Subcutaneous abdominal adipose tissue (tissue), 5 donors: Measurements from ENCODE around the gene SAA1.
"Not testable (repeated sequence)": the region's sequence is repeated elsewhere in the genome, so short reads cannot be mapped to it uniquely, and the experiment has no call there.

Source experiments
- H3K27ac ChIP-seq: one replicate; pipeline ENCODE4 v1.7.0; 2013; ENCODE audit warnings: low read depth, mild to moderate bottlenecking, inconsistent platforms, low read length, moderate library complexity
- H3K27me3 ChIP-seq, 5 donors: one replicate each; pipeline ENCODE4 v1.7.0; 2013; ENCODE audit warnings: low read length in 5 of 5, inconsistent platforms in 1 of 5; ENCODE audit not compliant: control insufficient read depth in 5 of 5, insufficient read depth in 4 of 5
- H3K36me3 ChIP-seq, 5 donors: one replicate each; pipeline ENCODE4 v1.7.0; 2013; ENCODE audit warnings: low read length in 5 of 5; ENCODE audit not compliant: control insufficient read depth in 5 of 5, insufficient read depth in 5 of 5
- H3K4me1 ChIP-seq, 5 donors: one replicate each; pipeline ENCODE4 v1.7.0; 2013; ENCODE audit warnings: low read length in 5 of 5, mild to moderate bottlenecking in 3 of 5, moderate library complexity in 1 of 5; ENCODE audit not compliant: control insufficient read depth in 5 of 5, insufficient read depth in 5 of 5
- H3K4me3 ChIP-seq, 5 donors: one replicate each; pipeline ENCODE4 v1.7.0; 2013; ENCODE audit warnings: low read length in 5 of 5, low read depth in 1 of 5
- H3K9ac ChIP-seq, 5 donors: one replicate each; pipeline ENCODE4 v1.7.0; 2013; ENCODE audit warnings: low read length in 5 of 5, mild to moderate bottlenecking in 4 of 5, moderate library complexity in 3 of 5
- H3K9me3 ChIP-seq, 5 donors: one replicate each; pipeline ENCODE4 v1.7.0; 2013; ENCODE audit warnings: low read length in 5 of 5; ENCODE audit not compliant: control insufficient read depth in 5 of 5
- donor health status: healthy.
- donor health status: healthy.
- donor health status: healthy.
- donor health status: healthy.
- donor health status: healthy.

Gene SAA1

GRCh38 chr11:18236664-18237356, 29.3 kb upstream of the SAA1 start, which contains the start of gene SAA4:
TSS of gene SAA4 (minus strand) at chr11:18236802. CDS start at chr11:18235926, 876 bp downstream.
- Histone ChIP-seq H3K9ac (no peak within 1 kb of the TSS), H3K4me1 (no peaks in the 10 kb centered on the region), H3K27ac (no peak within 1 kb of the TSS), H3K27me3 (no peaks in the 10 kb centered on the region), H3K4me3 (no peak within 1 kb of the TSS), H3K9me3 (no peaks in the 10 kb centered on the region), H3K36me3 (no peaks in the 10 kb centered on the region)

- Histone ChIP-seq H3K4me3 (no peak overlapping the region), H3K27ac (no peak overlapping the region), H3K4me1 (no peaks in the 10 kb centered on the region), H3K9ac (no peak overlapping the region), H3K36me3 (no peaks in the 10 kb centered on the region), H3K9me3 (peaks cover 0 to 3% (median 0%) of the 10 kb centered on the region in 5 donors), H3K27me3 (no peaks in the 10 kb centered on the region)
These were observed 26.4 kb upstream of the SAA1 start for GRCh38 chr11:18239655-18240054.

DNA sequence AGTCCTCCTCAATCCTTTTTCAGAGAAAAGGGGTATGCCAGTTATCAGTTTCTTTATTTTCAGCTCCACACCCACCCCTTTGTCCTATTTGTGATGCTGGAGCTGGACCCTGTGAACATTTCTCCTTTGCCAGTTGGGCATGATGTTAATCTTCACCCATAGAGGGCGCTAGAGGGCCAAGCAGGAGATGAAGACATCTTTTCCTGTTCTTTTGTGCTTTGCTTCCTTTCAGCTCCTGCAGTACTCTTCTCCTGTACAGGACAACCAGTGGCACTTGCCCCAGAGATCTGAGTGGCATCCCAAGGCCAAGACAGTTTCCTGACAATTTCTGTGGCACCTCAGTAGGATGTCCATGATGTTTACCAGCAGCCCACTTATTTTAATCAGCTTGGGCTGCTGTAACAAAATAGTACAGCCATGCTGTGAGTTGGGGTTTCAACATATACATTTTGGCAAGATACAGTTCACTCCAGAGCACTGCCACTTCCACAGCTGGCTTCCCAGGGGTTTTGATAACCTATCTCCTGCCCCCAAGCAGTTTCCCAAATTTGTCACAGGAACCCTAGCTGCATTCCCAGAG, 22.2 kb upstream of the SAA1 start:
- no peaks in the 10 kb centered on the region for H3K36me3 ChIP-seq

GRCh38 chr11:18245396-18245795, 20.7 kb upstream of the SAA1 start:
- Histone ChIP-seq H3K36me3 (no peaks in the 10 kb centered on the region), H3K27ac (no peak overlapping the region), H3K4me1 (peaks cover 0 to 14% (median 11%) of the 10 kb centered on the region in 5 donors), H3K27me3 (no peaks in the 10 kb centered on the region), H3K9me3 (peaks cover 0 to 3% (median 0%) of the 10 kb centered on the region in 5 donors), H3K9ac (no peak overlapping the region), H3K4me3 (no peak overlapping the region)

More for the DNA sequence above, 22.2 kb upstream of the SAA1 start:
- Histone ChIP-seq H3K27me3 (no peaks in the 10 kb centered on the region), H3K9ac (no peak overlapping the region), H3K4me3 (no peak overlapping the region), H3K4me1 (peaks cover 0 to 9% (median 6%) of the 10 kb centered on the region in 5 donors), H3K9me3 (peaks cover 0 to 3% (median 0%) of the 10 kb centered on the region in 5 donors), H3K27ac (no peak overlapping the region)

- H3K4me1 ChIP-seq = peaks cover 0 to 14% (median 11%) of the 10 kb centered on the region in 5 donors
- not testable (repeated sequence) for H3K9ac ChIP-seq, H3K9me3 ChIP-seq, H3K27me3 ChIP-seq, H3K36me3 ChIP-seq, H3K27ac ChIP-seq, H3K4me3 ChIP-seq
These were observed 19.5 kb upstream of the SAA1 start for GRCh38 chr11:18246379-18247190.

- not testable (repeated sequence) for H3K27ac ChIP-seq, H3K9me3 ChIP-seq
- peaks cover 0 to 14% (median 11%) of the 10 kb centered on the region in 5 donors for H3K4me1 ChIP-seq
These were observed 18.9 kb upstream of the SAA1 start for GRCh38 chr11:18247191-18247581.

DNA sequence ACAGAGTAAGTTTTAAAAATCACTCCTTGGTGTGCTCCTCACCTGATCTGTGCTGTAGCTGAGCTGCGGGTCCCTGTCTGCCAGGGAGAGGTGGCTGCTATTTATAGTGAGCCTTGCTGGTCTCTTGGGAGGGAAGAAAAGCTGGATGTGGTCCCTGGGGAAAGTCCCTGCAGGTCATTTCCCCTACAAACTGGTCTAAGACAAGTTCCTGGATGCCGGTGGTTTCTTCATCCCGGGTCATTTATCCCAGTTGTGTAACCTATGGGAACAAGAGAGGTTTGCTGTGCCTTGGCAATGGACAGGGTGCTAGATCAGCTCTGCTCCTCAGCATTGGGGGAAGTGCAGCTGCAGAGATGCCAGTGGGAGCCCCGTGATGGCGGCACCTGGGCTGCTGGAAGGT, 17.5 kb upstream of the SAA1 start, which contains the start of gene SAA2:
Gene SAA2, minus strand, starts transcription at position 108 of the 400 bp plus-strand sequence. CDS start 657 bp downstream, outside the sequence.
- Histone ChIP-seq H3K27ac (no peak within 1 kb of the TSS), H3K4me3 (no peak within 1 kb of the TSS), H3K9ac (peak within 1 kb of the TSS in 1 of 5 donors; percentile 12), H3K36me3 (no peaks in the 10 kb centered on the region), H3K4me1 (peaks cover 0 to 17% (median 14%) of the 10 kb centered on the region in 5 donors), H3K9me3 (peaks cover 0 to 3% (median 0%) of the 10 kb centered on the region in 5 donors), H3K27me3 (no peaks in the 10 kb centered on the region)

More at GRCh38 chr11:18247191-18247581, 18.9 kb upstream of the SAA1 start:
- H3K9ac ChIP-seq, H3K36me3 ChIP-seq, H3K4me3 ChIP-seq, H3K27me3 ChIP-seq: not testable (repeated sequence)

DNA sequence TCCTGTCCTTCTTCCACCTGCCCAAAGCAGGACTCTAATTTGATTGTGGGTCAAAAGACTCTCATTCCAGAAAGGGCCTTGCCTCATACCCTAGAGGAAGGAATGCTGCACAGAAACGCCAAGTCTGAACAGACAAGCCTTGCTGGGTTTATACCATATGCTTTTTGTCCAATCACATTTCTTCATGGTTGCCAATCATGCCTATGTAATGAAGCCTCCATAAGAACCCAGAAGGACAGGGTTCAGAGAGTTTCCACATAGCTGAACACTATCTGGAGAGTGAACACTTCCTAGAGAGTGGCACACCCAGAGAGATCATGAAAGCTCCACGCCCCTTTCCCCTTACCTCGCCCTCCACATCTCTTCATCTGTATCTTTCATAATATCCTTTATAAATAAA, 12.8 kb upstream of the SAA1 start:
- Histone ChIP-seq H3K9me3 (no peaks in the 10 kb centered on the region), H3K27me3 (no peaks in the 10 kb centered on the region), H3K4me3 (no peak overlapping the region), H3K4me1 (peaks cover 0 to 29% (median 22%) of the 10 kb centered on the region in 5 donors), H3K36me3 (no peaks in the 10 kb centered on the region), H3K27ac (no peak overlapping the region), H3K9ac (no peak overlapping the region)

GRCh38 chr11:18253778-18254338, 12.2 kb upstream of the SAA1 start:
- H3K27me3 ChIP-seq = no peaks in the 10 kb centered on the region
- H3K4me3 ChIP-seq = no peak overlapping the region
- peaks cover 0 to 25% (median 18%) of the 10 kb centered on the region in 5 donors for H3K4me1 ChIP-seq
- no peaks in the 10 kb centered on the region for H3K9me3 ChIP-seq
- no peak overlapping the region for H3K27ac ChIP-seq
- H3K36me3 ChIP-seq = no peaks in the 10 kb centered on the region
- H3K9ac ChIP-seq = no peak overlapping the region
